ENCODE measurements around the gene GPR141.

Gene GPR141

DNA sequence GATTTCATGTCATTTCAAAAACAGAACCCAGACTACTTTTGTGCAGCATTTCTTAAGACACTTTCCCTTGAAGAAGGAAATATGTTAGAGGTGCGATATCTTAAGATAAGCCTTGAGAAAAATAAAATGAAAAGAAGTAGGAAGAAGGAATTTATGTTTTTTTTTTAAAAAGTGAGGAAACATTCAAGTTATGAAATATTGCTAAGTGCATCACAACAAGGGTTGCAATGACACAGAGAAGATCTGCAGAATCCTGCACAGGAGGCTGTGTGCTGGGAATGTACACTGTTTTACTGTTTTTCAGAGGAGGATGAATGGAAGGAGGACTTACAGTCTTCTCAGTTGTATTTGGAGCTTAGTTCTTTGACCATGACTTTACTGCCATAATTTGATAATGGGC, 85.0 kb downstream of the GPR141 start:
- H3K36me3 ChIP-seq (ENCODE audit: control insufficient read depth, insufficient read depth, low read length, severe bottlenecking), result no peaks in the 10 kb centered on the region
- no peaks in the 10 kb centered on the region for H3K4me1 ChIP-seq (ENCODE audit: control insufficient read depth, insufficient read depth, low read length)
- no peak overlapping the region for H3K9ac ChIP-seq (ENCODE audit: low read length)
- no peak overlapping the region for H3K4me3 ChIP-seq (ENCODE audit: low read length)
- no peak for DNase-seq (ENCODE audit: low read depth)
- H3K9me3 ChIP-seq (ENCODE audit: control insufficient read depth, low read length), result no peaks in the 10 kb centered on the region
- peaks cover 4% of the 10 kb centered on the region for H3K27me3 ChIP-seq (replicated peaks; ENCODE audit: control insufficient read depth, insufficient read depth, low read length)

DNA sequence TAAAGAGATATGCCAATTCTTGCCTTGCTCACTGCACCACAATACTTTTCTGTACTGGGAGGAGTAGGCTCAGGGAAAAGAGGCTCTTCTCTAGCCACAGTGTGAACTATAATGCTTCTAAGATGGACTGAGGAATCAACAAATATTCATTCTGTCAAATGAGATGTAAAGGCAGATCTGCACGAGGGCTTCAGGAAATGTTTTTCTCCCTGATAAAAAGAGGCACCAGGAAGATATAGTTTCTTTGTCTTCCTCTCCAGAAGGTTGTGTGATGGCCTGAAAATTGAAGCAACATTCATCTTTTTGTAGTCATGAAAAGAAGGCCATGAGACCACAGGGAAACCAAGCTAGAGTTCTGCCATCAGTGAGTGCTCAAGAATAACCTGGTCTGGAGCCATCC, 85.7 kb downstream of the GPR141 start:
- Histone ChIP-seq H3K36me3 (ENCODE audit: control insufficient read depth, insufficient read depth, low read length, severe bottlenecking) (no peaks in the 10 kb centered on the region), H3K4me3 (ENCODE audit: low read length) (no peak overlapping the region), H3K9me3 (ENCODE audit: control insufficient read depth, low read length) (no peaks in the 10 kb centered on the region), H3K27me3 (replicated peaks; ENCODE audit: control insufficient read depth, insufficient read depth, low read length) (peaks cover 4% of the 10 kb centered on the region), H3K9ac (ENCODE audit: low read length) (no peak overlapping the region), H3K4me1 (ENCODE audit: control insufficient read depth, insufficient read depth, low read length) (no peaks in the 10 kb centered on the region)
- no peak for DNase-seq (ENCODE audit: low read depth)

- Histone ChIP-seq H3K9ac (ENCODE audit: low read length) (no peak overlapping the region), H3K4me1 (ENCODE audit: control insufficient read depth, insufficient read depth, low read length) (no peaks in the 10 kb centered on the region), H3K4me3 (ENCODE audit: low read length) (no peak overlapping the region), H3K27me3 (replicated peaks; ENCODE audit: control insufficient read depth, insufficient read depth, low read length) (peaks cover 4% of the 10 kb centered on the region), H3K9me3 (ENCODE audit: control insufficient read depth, low read length) (no peaks in the 10 kb centered on the region), H3K36me3 (ENCODE audit: control insufficient read depth, insufficient read depth, low read length, severe bottlenecking) (no peaks in the 10 kb centered on the region)
- DNase-seq (ENCODE audit: low read depth), result no peak
These were observed 86.2 kb downstream of the GPR141 start for GRCh38 chr7:37769726-37770125.

DNA sequence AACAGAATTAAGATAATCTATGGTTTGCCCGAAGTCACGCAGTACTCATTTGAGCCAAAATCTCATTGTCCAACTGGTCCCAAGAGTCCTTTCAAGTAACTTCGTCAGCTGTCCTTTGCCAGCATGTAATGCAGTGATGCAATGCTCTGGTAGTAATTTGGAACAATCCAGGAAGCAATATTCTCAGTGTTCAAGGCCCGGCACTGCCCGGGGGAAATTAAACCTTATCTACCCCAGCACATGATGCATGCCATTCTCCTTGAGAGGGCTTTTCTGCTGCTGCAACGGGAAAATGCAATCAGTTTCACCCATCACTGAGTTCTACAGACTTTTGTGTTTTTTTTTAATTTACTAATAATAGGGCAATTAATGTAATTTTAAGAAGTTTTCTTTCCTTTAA, 87.3 kb downstream of the GPR141 start:
- no peak for DNase-seq (ENCODE audit: low read depth)
- Histone ChIP-seq H3K9ac (ENCODE audit: low read length) (no peak overlapping the region), H3K4me3 (ENCODE audit: low read length) (no peak overlapping the region), H3K4me1 (ENCODE audit: control insufficient read depth, insufficient read depth, low read length) (no peaks in the 10 kb centered on the region), H3K27me3 (replicated peaks; ENCODE audit: control insufficient read depth, insufficient read depth, low read length) (peaks cover 4% of the 10 kb centered on the region), H3K9me3 (ENCODE audit: control insufficient read depth, low read length) (no peaks in the 10 kb centered on the region), H3K36me3 (ENCODE audit: control insufficient read depth, insufficient read depth, low read length, severe bottlenecking) (no peaks in the 10 kb centered on the region)

- Histone ChIP-seq H3K9me3 (ENCODE audit: control insufficient read depth, low read length) (no peaks in the 10 kb centered on the region), H3K36me3 (ENCODE audit: control insufficient read depth, insufficient read depth, low read length, severe bottlenecking) (no peaks in the 10 kb centered on the region), H3K4me1 (ENCODE audit: control insufficient read depth, insufficient read depth, low read length) (no peaks in the 10 kb centered on the region), H3K9ac (ENCODE audit: low read length) (no peak overlapping the region), H3K27me3 (replicated peaks; ENCODE audit: control insufficient read depth, insufficient read depth, low read length) (peaks cover 4% of the 10 kb centered on the region), H3K4me3 (ENCODE audit: low read length) (no peak overlapping the region)
- DNase-seq (ENCODE audit: low read depth), result no peak
These were observed 87.8 kb downstream of the GPR141 start for GRCh38 chr7:37771342-37771741.

DNA sequence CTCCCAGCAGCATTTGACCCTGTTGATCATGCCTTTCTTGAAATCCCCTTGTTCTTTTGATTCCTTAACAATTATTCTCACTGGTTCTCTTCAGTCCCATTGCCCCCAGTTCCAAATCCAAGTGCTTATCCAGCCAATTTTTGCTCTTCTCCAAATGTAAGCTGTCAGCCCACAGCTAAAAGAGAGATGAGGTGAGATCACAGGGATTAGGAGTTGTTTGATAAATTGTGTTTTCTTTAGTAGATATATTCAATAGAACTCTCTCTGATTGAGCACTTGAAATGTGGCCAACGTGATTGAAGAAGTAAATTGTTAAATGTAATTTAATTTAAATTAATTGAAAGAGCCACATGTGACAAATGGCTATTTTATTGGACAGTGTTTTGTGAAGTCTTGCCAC, 88.2 kb downstream of the GPR141 start:
- Histone ChIP-seq H3K27me3 (replicated peaks; ENCODE audit: control insufficient read depth, insufficient read depth, low read length) (peaks cover 4% of the 10 kb centered on the region), H3K4me1 (ENCODE audit: control insufficient read depth, insufficient read depth, low read length) (no peaks in the 10 kb centered on the region), H3K9me3 (ENCODE audit: control insufficient read depth, low read length) (peaks cover under 1% of the 10 kb centered on the region), H3K9ac (ENCODE audit: low read length) (no peak overlapping the region), H3K36me3 (ENCODE audit: control insufficient read depth, insufficient read depth, low read length, severe bottlenecking) (no peaks in the 10 kb centered on the region), H3K4me3 (ENCODE audit: low read length) (no peak overlapping the region)
- DNase-seq (ENCODE audit: low read depth), result no peak

DNA sequence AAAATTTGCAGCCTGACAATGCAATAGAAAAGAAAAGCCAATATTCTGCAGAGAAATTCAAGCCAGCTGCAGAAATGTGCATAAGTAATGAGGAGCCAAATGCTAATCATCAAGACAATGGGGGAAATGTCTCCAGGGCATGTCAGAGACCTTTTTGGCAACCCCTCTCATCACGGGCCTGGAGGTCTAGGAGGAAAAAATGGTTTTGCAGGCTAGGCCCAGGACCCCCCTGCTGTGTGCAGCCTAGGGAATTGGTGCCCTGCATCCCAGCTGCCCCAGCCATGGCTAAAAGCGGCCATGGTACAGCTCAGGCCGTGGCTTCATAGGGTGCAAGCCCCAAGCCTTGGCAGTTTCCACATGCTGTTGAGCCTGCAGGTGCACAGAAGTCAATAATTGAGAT, 92.4 kb downstream of the GPR141 start:
- no peaks in the 10 kb centered on the region for H3K4me1 ChIP-seq (ENCODE audit: control insufficient read depth, insufficient read depth, low read length)

DNA sequence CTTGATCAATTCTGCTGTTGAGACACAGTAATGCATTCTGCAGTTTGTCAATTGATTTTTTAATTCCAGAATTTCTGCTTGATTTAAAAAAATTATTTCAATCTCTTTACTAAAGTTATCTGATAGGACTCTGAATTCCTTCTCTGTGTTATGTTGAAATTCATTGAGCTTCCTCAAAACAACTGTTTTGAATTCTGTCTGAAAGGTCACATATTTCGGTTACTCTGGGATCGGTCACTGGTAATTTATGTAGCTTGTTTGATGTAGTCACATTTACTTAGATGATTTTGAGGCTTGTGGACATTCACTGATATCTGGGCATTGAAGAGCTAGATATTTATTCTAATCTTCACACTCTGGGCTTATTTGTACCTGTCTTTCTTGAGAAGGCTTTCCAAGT, 97.6 kb downstream of the GPR141 start:
- no peak for DNase-seq (ENCODE audit: low read depth)
- H3K27me3 ChIP-seq (replicated peaks; ENCODE audit: control insufficient read depth, insufficient read depth, low read length), result no peaks in the 10 kb centered on the region
- no peak overlapping the region for H3K4me3 ChIP-seq (ENCODE audit: low read length)
- peaks cover 17% of the 10 kb centered on the region for H3K9me3 ChIP-seq (ENCODE audit: control insufficient read depth, low read length)
- H3K9ac ChIP-seq (ENCODE audit: low read length), result no peak overlapping the region
- no peaks in the 10 kb centered on the region for H3K36me3 ChIP-seq (ENCODE audit: control insufficient read depth, insufficient read depth, low read length, severe bottlenecking)
- H3K4me1 ChIP-seq (ENCODE audit: control insufficient read depth, insufficient read depth, low read length), result no peaks in the 10 kb centered on the region

More for the DNA sequence above, 92.4 kb downstream of the GPR141 start:
- Histone ChIP-seq H3K9me3 (ENCODE audit: control insufficient read depth, low read length) (peaks cover 17% of the 10 kb centered on the region), H3K4me3 (ENCODE audit: low read length) (no peak overlapping the region), H3K36me3 (ENCODE audit: control insufficient read depth, insufficient read depth, low read length, severe bottlenecking) (no peaks in the 10 kb centered on the region), H3K27me3 (replicated peaks; ENCODE audit: control insufficient read depth, insufficient read depth, low read length) (no peaks in the 10 kb centered on the region), H3K9ac (ENCODE audit: low read length) (no peak overlapping the region)
- no peak for DNase-seq (ENCODE audit: low read depth)

DNA sequence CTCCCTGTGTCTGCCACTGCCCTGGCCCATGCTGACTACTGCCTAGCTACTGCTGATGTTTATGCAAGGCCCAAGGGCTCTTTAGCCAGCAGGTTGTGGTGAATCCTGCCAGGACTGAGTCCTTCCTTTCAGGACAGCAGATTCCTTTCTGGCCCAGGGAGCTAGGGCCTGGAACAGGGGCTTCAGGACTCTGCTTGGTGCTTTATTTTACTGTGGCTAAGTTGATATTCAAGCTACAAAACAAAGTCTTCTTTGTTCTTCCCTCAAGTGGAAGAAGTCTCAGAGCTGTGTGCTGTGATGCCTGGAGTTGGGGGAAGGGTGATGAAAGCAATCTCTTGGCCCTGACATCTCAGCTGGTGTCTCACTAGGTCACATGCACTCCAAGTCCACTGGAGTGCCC, 98.6 kb downstream of the GPR141 start:
- no peak for DNase-seq (ENCODE audit: low read depth)
- peaks cover 13% of the 10 kb centered on the region for H3K9me3 ChIP-seq (ENCODE audit: control insufficient read depth, low read length)
- no peaks in the 10 kb centered on the region for H3K27me3 ChIP-seq (replicated peaks; ENCODE audit: control insufficient read depth, insufficient read depth, low read length)
- no peaks in the 10 kb centered on the region for H3K36me3 ChIP-seq (ENCODE audit: control insufficient read depth, insufficient read depth, low read length, severe bottlenecking)
- no peak overlapping the region for H3K9ac ChIP-seq (ENCODE audit: low read length)
- no peak overlapping the region for H3K4me3 ChIP-seq (ENCODE audit: low read length)
- H3K4me1 ChIP-seq (ENCODE audit: control insufficient read depth, insufficient read depth, low read length), result no peaks in the 10 kb centered on the region

GRCh38 chr7:37784015-37784414, 100.4 kb downstream of the GPR141 start:
- H3K9ac ChIP-seq (ENCODE audit: low read length), result no peak overlapping the region
- H3K4me3 ChIP-seq (ENCODE audit: low read length), result no peak overlapping the region
- no peaks in the 10 kb centered on the region for H3K4me1 ChIP-seq (ENCODE audit: control insufficient read depth, insufficient read depth, low read length)
- H3K9me3 ChIP-seq (ENCODE audit: control insufficient read depth, low read length), result no peaks in the 10 kb centered on the region
- H3K36me3 ChIP-seq (ENCODE audit: control insufficient read depth, insufficient read depth, low read length, severe bottlenecking), result no peaks in the 10 kb centered on the region
- no peaks in the 10 kb centered on the region for H3K27me3 ChIP-seq (replicated peaks; ENCODE audit: control insufficient read depth, insufficient read depth, low read length)
- no peak for DNase-seq (ENCODE audit: low read depth)

DNA sequence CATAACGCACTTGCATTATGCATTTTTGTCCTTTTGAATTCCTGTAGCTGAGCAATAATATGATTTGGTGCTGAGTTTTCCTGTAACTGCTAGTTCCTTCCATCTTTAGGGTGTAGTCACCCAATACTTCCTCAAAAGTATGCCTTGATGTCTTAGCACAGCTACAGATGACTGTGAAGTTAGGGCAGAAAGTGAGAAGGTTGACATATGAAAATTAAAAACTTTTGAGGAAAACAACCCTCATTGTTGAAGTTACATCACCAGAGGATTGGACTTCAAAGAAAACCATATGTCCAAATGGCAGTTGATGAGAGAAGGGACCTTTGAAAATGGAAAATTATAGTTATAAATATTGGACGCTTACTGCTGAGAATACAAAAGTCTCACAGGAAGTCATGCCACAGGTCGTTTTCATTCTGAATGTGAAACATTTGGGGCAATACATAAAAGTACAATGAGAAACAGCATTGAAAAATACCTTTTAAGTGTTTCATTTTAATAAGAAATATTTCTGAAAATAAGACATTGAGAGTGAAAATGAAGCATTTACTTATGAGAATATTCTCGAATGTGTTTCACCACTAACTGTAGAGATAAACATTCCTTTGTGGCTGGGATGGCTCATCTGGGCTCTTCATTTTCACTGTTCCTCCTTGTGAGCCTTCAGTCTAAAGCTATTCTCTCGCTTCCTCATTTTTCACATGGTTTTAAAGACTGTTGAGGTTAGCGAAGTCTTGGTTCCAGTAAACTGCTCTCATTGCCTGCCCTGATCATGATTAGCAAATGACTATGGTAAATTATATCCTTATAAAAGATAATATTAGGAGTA, 103.4 kb downstream of the GPR141 start:
- H3K4me3 ChIP-seq (ENCODE audit: low read length), result no peak overlapping the region
- no peaks in the 10 kb centered on the region for H3K27me3 ChIP-seq (replicated peaks; ENCODE audit: control insufficient read depth, insufficient read depth, low read length)
- H3K9me3 ChIP-seq (ENCODE audit: control insufficient read depth, low read length), result no peaks in the 10 kb centered on the region
- H3K36me3 ChIP-seq (ENCODE audit: control insufficient read depth, insufficient read depth, low read length, severe bottlenecking), result no peaks in the 10 kb centered on the region
- no peaks in the 10 kb centered on the region for H3K4me1 ChIP-seq (ENCODE audit: control insufficient read depth, insufficient read depth, low read length)
- no peak for DNase-seq (ENCODE audit: low read depth)
- H3K9ac ChIP-seq (ENCODE audit: low read length), result no peak overlapping the region

Data from adipocyte (in vitro differentiated cells).